Neural progenitor cell (in vitro differentiated cells): ENCODE results near the gene ESPL1. TPM values are rescaled to one million over a fixed set of nuclear protein-coding genes. Genes with fewer than 3 reads are reported as not detected.
A peak's percentile ranks its signal among the peaks of the same experiment; 100 is the strongest.

Experiments
- DNase-seq: peaks from one replicate; pipeline ENCODE4 v3.0.0-alpha.2; 2016; ENCODE audit warnings: low spot score
- H2AFZ ChIP-seq: fragments of 200-600 bp; sonication (generic); replicated peaks from 2 replicates; pipeline ENCODE4 v1.6.1; 2016; ENCODE audit warnings: antibody characterized with exemption
- H3F3A ChIP-seq: fragments of 200-600 bp; sonication (generic); 2 replicates; pipeline ENCODE4 v1.6.1; 2016; ENCODE audit warnings: antibody characterized with exemption, low read depth
- H3K27ac ChIP-seq: fragments of 200-600 bp; sonication (generic); 2 replicates; pipeline ENCODE4 v1.5.1; 2016; ENCODE audit warnings: mild to moderate bottlenecking
- H3K27me3 ChIP-seq: fragments of 200-600 bp; sonication (generic); 2 replicates; pipeline ENCODE4 v1.6.1; 2016; ENCODE audit warnings: mild to moderate bottlenecking, moderate library complexity
- H3K36me3 ChIP-seq: fragments of 200-600 bp; sonication (generic); 2 replicates; pipeline ENCODE4 v1.5.1; 2016
- H3K4me1 ChIP-seq: fragments of 200-600 bp; sonication (generic); 2 replicates; pipeline ENCODE4 v1.6.1; 2016; ENCODE audit warnings: mixed run types
- H3K4me2 ChIP-seq: fragments of 200-600 bp; sonication (generic); 2 replicates; pipeline ENCODE4 v1.6.1; 2016
- H3K4me3 ChIP-seq: fragments of 200-600 bp; sonication (generic); 2 replicates; pipeline ENCODE4 v1.5.1; 2016
- H3K79me2 ChIP-seq: fragments of 200-600 bp; sonication (generic); 2 replicates; pipeline ENCODE4 v1.6.1; 2016; ENCODE audit warnings: low read depth
- H3K9ac ChIP-seq: fragments of 200-600 bp; sonication (generic); 2 replicates; pipeline ENCODE4 v1.6.1; 2016
- H3K9me3 ChIP-seq: fragments of 200-600 bp; sonication (generic); 2 replicates; pipeline ENCODE4 v1.5.1; 2016; ENCODE audit warnings: low read depth
- H4K20me1 ChIP-seq: fragments of 200-600 bp; sonication (generic); 2 replicates; pipeline ENCODE4 v1.6.1; 2016; ENCODE audit warnings: low read depth
- H3K27ac Mint-ChIP-seq: 3 replicates; pipeline ENCODE4 v1.8.0; 2021; ENCODE audit warnings: mixed read lengths
- H3K27me3 Mint-ChIP-seq: 2 replicates; pipeline ENCODE4 v1.8.0; 2022; ENCODE audit warnings: low read depth, mild to moderate bottlenecking, inconsistent platforms, moderate library complexity, mixed read lengths; ENCODE audit not compliant: insufficient read depth
- H3K36me3 Mint-ChIP-seq: 3 replicates; pipeline ENCODE4 v1.8.0; 2021; ENCODE audit warnings: mixed read lengths
- H3K4me1 Mint-ChIP-seq: 3 replicates; pipeline ENCODE4 v1.8.0; 2021; ENCODE audit warnings: mixed read lengths
- H3K4me3 Mint-ChIP-seq: 3 replicates; pipeline ENCODE4 v1.8.0; 2021; ENCODE audit warnings: mild to moderate bottlenecking, moderate library complexity, mixed read lengths
- H3K9me3 Mint-ChIP-seq: 3 replicates; pipeline ENCODE4 v1.8.0; 2020; ENCODE audit warnings: mixed read lengths
- CTCF ChIP-seq: fragments of 200-600 bp; sonication (generic); IDR thresholded peaks from 2 replicates; pipeline ENCODE4 v1.5.1; 2017; ENCODE audit warnings: antibody characterized with exemption, mild to moderate bottlenecking
- EZH2 ChIP-seq: fragments of 200-600 bp; sonication (generic); IDR thresholded peaks from 2 replicates; pipeline ENCODE4 v1.6.1; 2017; ENCODE audit warnings: antibody characterized with exemption, mild to moderate bottlenecking, moderate library complexity
- EZH2phosphoT487 ChIP-seq: fragments of 200-600 bp; sonication (generic); IDR thresholded peaks from 2 replicates; pipeline ENCODE4 v1.6.1; 2017; ENCODE audit warnings: antibody characterized with exemption
- total RNA-seq: library from RNA; depleted of rRNA; stranded (reverse); fragments of >200 nt; gene quantifications from 2 replicates; pipeline ENCODE4 v1.2.3, GENCODE V29; 2015; ENCODE audit warnings: low replicate concordance

Gene ESPL1
- total RNA-seq, 1 donor from 2014 or later = 34.3 TPM

GRCh38 chr12:53239643-53240258, 28.3 kb upstream of the ESPL1 start:
- no peak overlapping the region for H3K9ac ChIP-seq
- no peaks in the 10 kb centered on the region for H3K27me3 ChIP-seq
- peaks cover 48% of the 10 kb centered on the region for H3F3A ChIP-seq
- H3K27ac Mint-ChIP-seq = no peak overlapping the region
- no peak overlapping the region for H3K4me3 Mint-ChIP-seq
- peaks cover 15% of the 10 kb centered on the region for H3K27me3 Mint-ChIP-seq
- no peaks in the 10 kb centered on the region for H3K9me3 ChIP-seq
- no peak overlapping the region for H3K4me3 ChIP-seq
- no peak for DNase-seq
- no peak overlapping the region for H3K27ac ChIP-seq
- no peaks in the 10 kb centered on the region for H3K36me3 ChIP-seq
- H3K9me3 Mint-ChIP-seq = no peaks in the 10 kb centered on the region
- no peaks in the 10 kb centered on the region for H4K20me1 ChIP-seq
- no peak overlapping the region for H2AFZ ChIP-seq
- peaks cover 51% of the 10 kb centered on the region for H3K4me1 Mint-ChIP-seq
- H3K79me2 ChIP-seq = no peaks in the 10 kb centered on the region
- no peak overlapping the region for H3K4me2 ChIP-seq
- H3K4me1 ChIP-seq = peaks cover 46% of the 10 kb centered on the region
- TF ChIP-seq EZH2phosphoT487 = no peak
- TF ChIP-seq CTCF = no peak
- TF ChIP-seq EZH2 = no peak
- H3K36me3 Mint-ChIP-seq = no peaks in the 10 kb centered on the region

DNA sequence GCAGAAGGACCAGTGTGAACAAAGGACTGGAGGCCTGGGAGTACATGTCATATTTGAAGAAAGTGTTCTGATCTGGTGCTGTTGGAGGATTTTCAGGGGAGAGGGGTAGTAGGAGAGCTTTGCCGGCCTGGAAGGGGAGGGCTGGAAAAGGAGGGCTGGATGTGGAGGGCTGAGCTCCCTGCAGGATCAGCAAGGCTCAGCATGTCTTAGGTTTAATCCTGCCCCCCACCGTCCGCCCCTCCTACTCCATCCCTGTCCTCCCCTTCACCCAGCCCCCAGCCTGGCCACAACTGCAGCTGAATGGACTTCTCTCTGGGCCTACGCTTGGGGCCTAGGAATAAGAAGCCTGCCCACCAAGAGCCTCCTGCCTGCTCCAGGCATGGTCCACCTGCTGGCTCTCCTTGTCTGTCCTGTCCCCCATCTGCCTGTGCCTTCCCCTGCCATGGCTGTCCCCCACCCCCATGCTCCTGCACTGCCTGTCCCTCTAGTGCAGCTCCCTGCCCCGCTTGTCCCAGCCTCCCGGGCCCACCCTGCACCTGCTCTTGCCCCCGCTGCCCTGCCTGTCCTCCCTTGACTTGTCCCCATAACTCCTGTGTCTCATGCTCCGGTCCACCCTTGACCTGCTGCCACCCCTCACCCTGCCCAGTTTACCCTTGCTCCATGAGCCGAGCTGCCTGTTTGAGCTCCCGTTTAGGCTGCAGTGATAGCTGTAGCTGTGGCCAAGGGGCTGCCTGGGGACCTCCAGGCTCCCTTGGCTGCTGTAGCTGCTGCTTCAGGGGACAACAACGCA, 26.3 kb upstream of the ESPL1 start:
- peaks cover 36% of the 10 kb centered on the region for H3K4me1 Mint-ChIP-seq
- H3K9me3 ChIP-seq = no peaks in the 10 kb centered on the region
- peak overlapping the region; percentile 86 for H3K27ac Mint-ChIP-seq
- TF ChIP-seq EZH2phosphoT487 (no peak), CTCF (no peak), EZH2 (no peak)
- peaks cover 41% of the 10 kb centered on the region for H3F3A ChIP-seq
- no peaks in the 10 kb centered on the region for H3K9me3 Mint-ChIP-seq
- peaks cover 28% of the 10 kb centered on the region for H3K4me1 ChIP-seq
- H3K27me3 Mint-ChIP-seq = peaks cover 11% of the 10 kb centered on the region
- no peaks in the 10 kb centered on the region for H3K27me3 ChIP-seq
- H3K36me3 ChIP-seq = no peaks in the 10 kb centered on the region
- no peaks in the 10 kb centered on the region for H3K36me3 Mint-ChIP-seq
- no peak overlapping the region for H3K9ac ChIP-seq
- no peaks in the 10 kb centered on the region for H4K20me1 ChIP-seq
- peak; percentile 74 for DNase-seq
- H3K79me2 ChIP-seq = no peaks in the 10 kb centered on the region
- peak overlapping the region; percentile 57 for H2AFZ ChIP-seq
- H3K27ac ChIP-seq = peak overlapping the region; percentile 70
- no peak overlapping the region for H3K4me3 Mint-ChIP-seq
- no peak overlapping the region for H3K4me3 ChIP-seq
- H3K4me2 ChIP-seq = peak overlapping the region; percentile 59

- no peaks in the 10 kb centered on the region for H3K36me3 ChIP-seq
- peaks cover 41% of the 10 kb centered on the region for H3F3A ChIP-seq
- no peaks in the 10 kb centered on the region for H3K9me3 ChIP-seq
- no peaks in the 10 kb centered on the region for H4K20me1 ChIP-seq
- no peaks in the 10 kb centered on the region for H3K36me3 Mint-ChIP-seq
- peak overlapping the region; percentile 15 for H3K27ac Mint-ChIP-seq
- H3K4me1 ChIP-seq = peaks cover 28% of the 10 kb centered on the region
- no peak overlapping the region for H3K4me3 ChIP-seq
- H2AFZ ChIP-seq = peak overlapping the region; percentile 50
- TF ChIP-seq EZH2phosphoT487 = no peak
- TF ChIP-seq CTCF = no peak
- no peak for TF ChIP-seq EZH2
- H3K27me3 Mint-ChIP-seq = peaks cover 11% of the 10 kb centered on the region
- H3K4me3 Mint-ChIP-seq = no peak overlapping the region
- no peaks in the 10 kb centered on the region for H3K9me3 Mint-ChIP-seq
- H3K4me1 Mint-ChIP-seq = peaks cover 33% of the 10 kb centered on the region
- H3K9ac ChIP-seq = no peak overlapping the region
- peak overlapping the region; percentile 55 for H3K4me2 ChIP-seq
- no peaks in the 10 kb centered on the region for H3K27me3 ChIP-seq
- no peak overlapping the region for H3K27ac ChIP-seq
- DNase-seq = no peak
- H3K79me2 ChIP-seq = no peaks in the 10 kb centered on the region
Observed at GRCh38 chr12:53244337-53244736, 23.8 kb upstream of the ESPL1 start.
